EH (cell line): ENCODE measurements around the gene ZNF536.

ENCODE experiments used
- DNase-seq: peaks from one replicate; pipeline ENCODE4 v3.0.0-alpha.2; 2015; ENCODE audit warnings: low read depth

ZNF536 gene

GRCh38 chr19:30564551-30565011 lies 192.4 kb downstream of the ZNF536 start:
- no peak for DNase-seq

GRCh38 chr19:30565636-30566035 lies 193.5 kb downstream of the ZNF536 start:
- no peak for DNase-seq

GRCh38 chr19:30566681-30567420 lies 194.7 kb downstream of the ZNF536 start:
- DNase-seq, result no peak

- DNase-seq, result no peak
Observed at GRCh38 chr19:30567536-30568232, 195.5 kb downstream of the ZNF536 start.

- no peak for DNase-seq
Observed at GRCh38 chr19:30570194-30570593, 198.0 kb downstream of the ZNF536 start.

- DNase-seq, result no peak
Observed at GRCh38 chr19:30577551-30578105, 205.4 kb downstream of the ZNF536 start.

GRCh38 chr19:30579419-30579818 lies 207.2 kb downstream of the ZNF536 start:
- DNase-seq, result no peak

GRCh38 chr19:30580673-30581072 lies 208.5 kb downstream of the ZNF536 start:
- no peak for DNase-seq

- no peak for DNase-seq
Observed at GRCh38 chr19:30584090-30584489, 211.9 kb downstream of the ZNF536 start.

GRCh38 chr19:30587869-30588268 lies 215.7 kb downstream of the ZNF536 start:
- no peak for DNase-seq

GRCh38 chr19:30590596-30591229 lies 218.5 kb downstream of the ZNF536 start:
- DNase-seq, result no peak

- DNase-seq, result no peak
Observed at GRCh38 chr19:30593356-30593755, 221.2 kb downstream of the ZNF536 start.

- no peak for DNase-seq
Observed at GRCh38 chr19:30593975-30594745, 222.0 kb downstream of the ZNF536 start.

- DNase-seq, result no peak
Observed at GRCh38 chr19:30596268-30596667, 224.1 kb downstream of the ZNF536 start.

- DNase-seq, result no peak
Observed at GRCh38 chr19:30596813-30597399, 224.7 kb downstream of the ZNF536 start.

GRCh38 chr19:30598688-30599087 lies 226.5 kb downstream of the ZNF536 start:
- DNase-seq, result no peak

GRCh38 chr19:30602661-30603350 lies 230.6 kb downstream of the ZNF536 start:
- no peak for DNase-seq

- no peak for DNase-seq
Observed at GRCh38 chr19:30604657-30605056, 232.5 kb downstream of the ZNF536 start.

GRCh38 chr19:30605333-30605732 lies 233.1 kb downstream of the ZNF536 start:
- no peak for DNase-seq

- no peak for DNase-seq
Observed at GRCh38 chr19:30606114-30607050, 234.2 kb downstream of the ZNF536 start.
